Endothelial cell of umbilical vein (primary cell): ENCODE measurements around the gene PLPP3. TPM values are rescaled to one million over a fixed set of nuclear protein-coding genes. Genes with fewer than 3 reads are reported as not detected.

Experiments used
- BruUV-seq: library from RNA; stranded (reverse); fragments of 400-500 nt; replicated peaks from 2 replicates; lab custom pipeline; 2021; lab: Mats Ljungman, UMichigan
- CTCF ChIA-PET: fragments of 300-600, 350-600 bp; sonication (Branson Sonifier 250); formaldehyde crosslinking; loops from one replicate; lab custom pipeline; 2021; ENCODE audit warnings: antibody characterized with exemption, inconsistent platforms; lab: Charles Lee
- POLR2A ChIA-PET: fragments of 300-600, 350-600 bp; sonication (Branson Sonifier 250); formaldehyde crosslinking; loops from one replicate; lab custom pipeline; 2021; ENCODE audit warnings: antibody characterized with exemption, inconsistent platforms; lab: Charles Lee
- DNase-seq: peaks from one replicate; pipeline ENCODE4 v3.0.0-alpha.2; 2011; ENCODE audit warnings: low read depth, low spot score
- FAIRE-seq: peaks from 2 replicates; lab custom pipeline; 2011; peaks lifted over from hg19 to GRCh38; lab: Jason Lieb, UNC
- H2AFZ ChIP-seq: 2 replicates; pipeline ENCODE4 v1.6.0; 2012; ENCODE audit warnings: low read depth, low read length, control low read depth, inconsistent platforms
- H3K27ac ChIP-seq: 2 replicates; pipeline ENCODE4 v1.5.1; 2011; ENCODE audit warnings: low read depth, mild to moderate bottlenecking, control low read depth, low read length, moderate library complexity; ENCODE audit not compliant: insufficient read depth
- H3K27me3 ChIP-seq, 2 experiments: 2 replicates each; pipeline versions ENCODE4 v1.6.0 to v1.6.1; 2011; ENCODE audit warnings: low read length in 2 of 2, mixed read lengths in 1 of 2; ENCODE audit not compliant: control insufficient read depth in 2 of 2, insufficient read depth in 2 of 2
- H3K36me3 ChIP-seq, 2 experiments: 2 replicates in 1 of 2; 3 replicates in 1 of 2; pipeline ENCODE4 v1.5.1; 2011; ENCODE audit warnings: low read length in 2 of 2, mild to moderate bottlenecking in 1 of 2, moderate library complexity in 1 of 2; ENCODE audit not compliant: control insufficient read depth in 2 of 2, insufficient read depth in 2 of 2; ENCODE audit errors: extremely low read depth in 1 of 2
- H3K4me1 ChIP-seq: 3 replicates; pipeline ENCODE4 v1.5.1; 2011; ENCODE audit warnings: mild to moderate bottlenecking, low read length; ENCODE audit not compliant: control insufficient read depth, insufficient read depth; ENCODE audit errors: extremely low read depth
- H3K4me2 ChIP-seq: 2 replicates; pipeline ENCODE4 v1.6.1; 2011; ENCODE audit warnings: low read length, control low read depth, mixed read lengths; ENCODE audit not compliant: insufficient read depth
- H3K4me3 ChIP-seq, 3 experiments: fragments of 200-600 bp in 1 of 3; sonication (generic), shearing (Covaris generic) in 1 of 3; replicated peaks in 1 of 3; 2 replicates each; pipeline ENCODE4 v1.5.1; 2011 to 2016; ENCODE audit warnings: control low read depth in 3 of 3, low read length in 3 of 3, mild to moderate bottlenecking in 2 of 3, inconsistent platforms in 1 of 3, low read depth in 1 of 3, moderate library complexity in 1 of 3; ENCODE audit not compliant: insufficient read depth in 1 of 3
- H3K79me2 ChIP-seq: 2 replicates; pipeline ENCODE4 v1.6.0; 2012; ENCODE audit warnings: low read length, inconsistent platforms; ENCODE audit not compliant: control insufficient read depth, insufficient read depth
- H3K9ac ChIP-seq: replicated peaks from 2 replicates; pipeline ENCODE3; 2011; ENCODE audit warnings: low read length, control low read depth; ENCODE audit not compliant: insufficient read depth; ENCODE audit errors: extremely low read depth
- H3K9me1 ChIP-seq: replicated peaks from 3 replicates; pipeline ENCODE4 v1.6.0; 2011; ENCODE audit warnings: mild to moderate bottlenecking, low read length; ENCODE audit not compliant: control insufficient read depth, insufficient read depth; ENCODE audit errors: extremely low read depth
- H3K9me3 ChIP-seq: replicated peaks from 2 replicates; pipeline ENCODE4 v1.5.1; 2012; ENCODE audit warnings: low read length, inconsistent platforms; ENCODE audit not compliant: control insufficient read depth, insufficient read depth
- H4K20me1 ChIP-seq: replicated peaks from 2 replicates; pipeline ENCODE3; 2011; ENCODE audit warnings: mild to moderate bottlenecking, low read length; ENCODE audit not compliant: control insufficient read depth, insufficient read depth; ENCODE audit errors: extremely low read depth
- CTCF ChIP-seq, 2 donors: IDR thresholded peaks; 1 replicate in 1 of 2; 2 replicates in 1 of 2; pipeline ENCODE4 v1.5.1; 2011; ENCODE audit warnings: low read length in 2 of 2, mild to moderate bottlenecking in 2 of 2, moderate library complexity in 2 of 2, control low read depth in 1 of 2, inconsistent platforms in 1 of 2, low read depth in 1 of 2; ENCODE audit not compliant: insufficient read depth in 1 of 2; ENCODE audit errors: extremely low read depth in 1 of 2
- EZH2 ChIP-seq: IDR thresholded peaks from 2 replicates; pipeline ENCODE4 v1.6.1; 2012; ENCODE audit warnings: borderline replicate concordance, low read depth, mild to moderate bottlenecking, moderate library complexity, low read length, inconsistent platforms; ENCODE audit not compliant: severe bottlenecking
- FOS ChIP-seq: IDR thresholded peaks from 2 replicates; pipeline ENCODE4 v1.6.1; 2011; ENCODE audit warnings: mild to moderate bottlenecking, low read length, moderate library complexity, borderline replicate concordance; ENCODE audit not compliant: insufficient read depth
- GATA2 ChIP-seq: IDR thresholded peaks from 2 replicates; pipeline ENCODE4 v1.7.0; 2011; ENCODE audit warnings: low read depth, mild to moderate bottlenecking, moderate library complexity, mixed read lengths, low read length; ENCODE audit not compliant: insufficient read length, insufficient read depth
- JUN ChIP-seq: IDR thresholded peaks from 2 replicates; pipeline ENCODE4 v1.6.1; 2011; ENCODE audit warnings: borderline replicate concordance, low read depth; ENCODE audit not compliant: insufficient read length, insufficient read depth
- MAX ChIP-seq: IDR thresholded peaks from 2 replicates; pipeline ENCODE4 v1.6.1; 2011; ENCODE audit not compliant: insufficient read depth, insufficient read length
- MYC ChIP-seq: IDR thresholded peaks from one replicate; pipeline ENCODE4 v1.6.1; 2011; ENCODE audit warnings: mild to moderate bottlenecking, low read depth, low read length
- POLR2A ChIP-seq: IDR thresholded peaks from 2 replicates; pipeline ENCODE4 v1.6.1; 2012; ENCODE audit warnings: low read depth, mild to moderate bottlenecking, control low read depth, low read length
- POLR2AphosphoS5 ChIP-seq: IDR thresholded peaks from 2 replicates; pipeline ENCODE4 v1.6.1; 2012; ENCODE audit warnings: low read depth, mild to moderate bottlenecking, control low read depth, low read length, moderate library complexity; ENCODE audit not compliant: insufficient read depth
- dilution Hi-C: fragments of 300-500 bp; cut with MboI; formaldehyde crosslinking; loops from one replicate; pipeline ENCODE4 v1.15.0; 2019; ENCODE audit warnings: low sequenced_read_pairs; ENCODE audit not compliant: extremely low pct_ligation_motif_present
- intact Hi-C: fragments of 100-400 bp; cut with micrococcal nuclease; formaldehyde crosslinking; loops from one replicate; pipeline ENCODE4 v1.10.0; 2022
- polyA plus RNA-seq, 4 experiments: library from polyadenylated mRNA; depleted of rRNA in 3 of 4; stranded (reverse) in 3 of 4; unstranded in 1 of 4; fragments of >200 nt; gene quantifications; 2 replicates each; pipeline versions ENCODE4 v1.2.1 to v1.2.3, GENCODE V29; 2011 to 2012; ENCODE audit warnings: missing spikeins in 1 of 4
- total RNA-seq: library from RNA; stranded (reverse); gene quantifications from 2 replicates; pipeline ENCODE4 v1.2.3, GENCODE V29; 2021

PLPP3 gene
- total and polyA plus RNA-seq, 2 donors (not counting 3 experiments of a cell fraction or from before 2014, with no cell fraction given), result 11.3 to 14.1 TPM

GRCh38 chr1:56538532-56538931 lies 40.8 kb downstream of the PLPP3 start:
- ChIA-PET CTCF (no interaction called here), POLR2A (no interaction called here)
- TF ChIP-seq EZH2, result no peak
- TF ChIP-seq CTCF (IDR thresholded peaks at IDR 0.05; ENCODE audit: extremely low read depth in 1 of 2, insufficient read depth in 1 of 2, low read depth in 1 of 2, low read length in 2 of 2), result no peak
- TF ChIP-seq POLR2A, result no peak
- no peak for TF ChIP-seq JUN
- no peak for TF ChIP-seq GATA2
- no peak for TF ChIP-seq MYC
- no peak for TF ChIP-seq POLR2AphosphoS5
- no peak for TF ChIP-seq MAX
- TF ChIP-seq FOS, result no peak
- no peak overlapping the region for H3K9ac ChIP-seq
- H3K27ac ChIP-seq, result no peak overlapping the region
- dilution Hi-C loops, result no loop called here
- no peaks in the 10 kb centered on the region for H3K9me3 ChIP-seq
- DNase-seq (no peak), FAIRE-seq (no peak)
- intact Hi-C loops, result no loop called here
- H3K36me3 ChIP-seq, result peaks cover 0 to 3% of the 10 kb centered on the region in 2 experiments
- H3K79me2 ChIP-seq, result no peaks in the 10 kb centered on the region
- no peaks in the 10 kb centered on the region for H3K4me1 ChIP-seq
- H2AFZ ChIP-seq, result no peak overlapping the region
- H3K4me2 ChIP-seq, result no peak overlapping the region
- H3K4me3 ChIP-seq, result no peak overlapping the region
- no peaks in the 10 kb centered on the region for H3K9me1 ChIP-seq
- BruUV-seq, result no TSS peak
- H4K20me1 ChIP-seq, result no peaks in the 10 kb centered on the region
- H3K27me3 ChIP-seq, result no peaks in the 10 kb centered on the region
